ENCODE results near the gene RPL36. TPM values are rescaled to one million over a fixed set of nuclear protein-coding genes. Genes with fewer than 3 reads are reported as not detected.
A peak's percentile ranks its signal among the peaks of the same experiment; 100 is the strongest.

RPL36 gene
- total and polyA plus RNA-seq, 4 donors, result 47.2 to 556 (median 321) TPM

DNA sequence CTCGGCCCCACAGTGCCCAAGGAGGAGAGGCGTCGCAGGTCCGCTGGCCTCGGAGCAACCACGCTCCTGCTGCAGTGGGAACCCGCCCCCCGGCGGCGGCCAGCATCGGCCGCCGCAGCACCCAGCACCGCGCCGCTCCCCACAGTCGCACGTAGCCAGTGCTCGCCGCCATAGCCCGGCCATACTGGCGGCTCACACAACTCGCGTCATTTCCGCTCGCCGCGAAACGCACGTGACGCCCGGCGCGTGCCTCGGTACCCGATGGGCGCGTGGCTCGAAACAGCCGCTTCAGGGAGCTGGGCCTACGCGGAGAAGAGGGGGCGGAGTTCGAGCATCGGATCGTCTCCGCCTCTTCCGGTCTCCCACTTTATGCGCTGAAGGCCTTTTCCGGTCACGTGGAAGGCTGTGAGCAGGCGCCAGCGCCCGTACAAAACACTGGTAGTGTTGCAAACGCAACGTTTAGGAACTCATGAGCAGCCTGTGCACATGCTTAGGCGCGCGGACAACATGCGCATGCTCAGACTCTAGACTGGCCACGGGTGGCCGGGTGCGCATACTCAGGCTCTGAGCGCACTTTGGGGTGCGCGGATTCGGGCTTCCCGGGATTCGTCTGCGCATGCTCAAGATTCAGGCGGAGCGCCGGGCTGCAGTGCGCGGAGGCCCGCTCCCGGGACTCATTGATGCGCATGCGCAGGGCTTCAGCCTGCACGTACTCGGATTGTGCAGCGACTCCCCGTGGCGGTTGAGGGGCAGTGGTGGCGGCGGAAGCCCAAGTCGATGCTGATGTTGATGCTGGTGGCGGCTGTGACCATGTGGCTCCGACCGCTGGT lies 30.1 kb downstream of the RPL36 start, which contains the start of the genes CATSPERD and LONP1:
TSS of gene CATSPERD (plus strand) at position 677 of the 830 bp plus-strand sequence. CDS start at position 778, 101 bp downstream.
TSS of gene LONP1 (minus strand) at position 186 of the 830 bp plus-strand sequence. CDS start at position 172, 14 bp downstream.
- Histone ChIP-seq H3K27me3 (ENCODE audit: control insufficient read depth in 4 of 4, insufficient read depth in 4 of 4, low read length in 3 of 4) (no peaks in the 10 kb centered on the region), H3K4me3 (ENCODE audit: low read depth in 1 of 3, low read length in 3 of 3) (peak within 1 kb of the TSS; percentile 81 to 98 (median 96)), H3K9me3 (ENCODE audit: control insufficient read depth in 4 of 4, low read length in 3 of 4) (no peaks in the 10 kb centered on the region), H3K36me3 (ENCODE audit: control insufficient read depth in 4 of 4, insufficient read depth in 3 of 4, low read depth in 1 of 4, low read length in 3 of 4) (peaks cover 0 to 4% (median 0%) of the 10 kb centered on the region in 4 donors), H3K27ac (ENCODE audit: low read depth in 1 of 2, low read length in 2 of 2) (peak within 1 kb of the TSS; percentile 94 to 98), H3K9ac (ENCODE audit: low read depth in 1 of 2, low read length in 2 of 2) (peak within 1 kb of the TSS; percentile 89 to 98), H3K4me1 (ENCODE audit: control insufficient read depth in 4 of 4, insufficient read depth in 4 of 4, low read length in 3 of 4) (peaks cover 3 to 27% (median 24%) of the 10 kb centered on the region in 4 donors)
- TF ChIP-seq HNF4A (conservative IDR thresholded peaks at IDR 0.05) (no peak), HNF4G (IDR thresholded peaks at IDR 0.05) (no peak), RAD21 (IDR thresholded peaks at IDR 0.05) (peak; percentile 64 to 74), SP1 (IDR thresholded peaks at IDR 0.05) (peak; percentile 71), JUND (IDR thresholded peaks at IDR 0.05) (peak in 1 of 2 donors; percentile 19), YY1 (IDR thresholded peaks at IDR 0.05) (peak; percentile 98), GABPA (IDR thresholded peaks at IDR 0.05 in 1 of 2, conservative IDR thresholded peaks at IDR 0.05 in 1 of 2) (peak; percentile 93 to 98), EGR1 (IDR thresholded peaks at IDR 0.05; ENCODE audit: low read depth in 2 of 2) (peak in 1 of 2 donors; percentile 85), FOXA2 (IDR thresholded peaks at IDR 0.05) (no peak), NR2F2 (IDR thresholded peaks at IDR 0.05) (no peak), RXRA (IDR thresholded peaks at IDR 0.05) (peak; percentile 1 to 18), TAF1 (conservative IDR thresholded peaks at IDR 0.05) (no peak), FOXA1 (IDR thresholded peaks at IDR 0.05) (no peak)
- TF ChIP-seq, protein P1, sequence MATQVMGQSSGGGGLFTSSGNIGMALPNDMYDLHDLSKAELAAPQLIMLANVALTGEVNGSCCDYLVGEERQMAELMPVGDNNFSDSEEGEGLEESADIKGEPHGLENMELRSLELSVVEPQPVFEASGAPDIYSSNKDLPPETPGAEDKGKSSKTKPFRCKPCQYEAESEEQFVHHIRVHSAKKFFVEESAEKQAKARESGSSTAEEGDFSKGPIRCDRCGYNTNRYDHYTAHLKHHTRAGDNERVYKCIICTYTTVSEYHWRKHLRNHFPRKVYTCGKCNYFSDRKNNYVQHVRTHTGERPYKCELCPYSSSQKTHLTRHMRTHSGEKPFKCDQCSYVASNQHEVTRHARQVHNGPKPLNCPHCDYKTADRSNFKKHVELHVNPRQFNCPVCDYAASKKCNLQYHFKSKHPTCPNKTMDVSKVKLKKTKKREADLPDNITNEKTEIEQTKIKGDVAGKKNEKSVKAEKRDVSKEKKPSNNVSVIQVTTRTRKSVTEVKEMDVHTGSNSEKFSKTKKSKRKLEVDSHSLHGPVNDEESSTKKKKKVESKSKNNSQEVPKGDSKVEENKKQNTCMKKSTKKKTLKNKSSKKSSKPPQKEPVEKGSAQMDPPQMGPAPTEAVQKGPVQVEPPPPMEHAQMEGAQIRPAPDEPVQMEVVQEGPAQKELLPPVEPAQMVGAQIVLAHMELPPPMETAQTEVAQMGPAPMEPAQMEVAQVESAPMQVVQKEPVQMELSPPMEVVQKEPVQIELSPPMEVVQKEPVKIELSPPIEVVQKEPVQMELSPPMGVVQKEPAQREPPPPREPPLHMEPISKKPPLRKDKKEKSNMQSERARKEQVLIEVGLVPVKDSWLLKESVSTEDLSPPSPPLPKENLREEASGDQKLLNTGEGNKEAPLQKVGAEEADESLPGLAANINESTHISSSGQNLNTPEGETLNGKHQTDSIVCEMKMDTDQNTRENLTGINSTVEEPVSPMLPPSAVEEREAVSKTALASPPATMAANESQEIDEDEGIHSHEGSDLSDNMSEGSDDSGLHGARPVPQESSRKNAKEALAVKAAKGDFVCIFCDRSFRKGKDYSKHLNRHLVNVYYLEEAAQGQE (IDR thresholded peaks at IDR 0.05), result peak; percentile 59
- TF ChIP-seq, protein P2, sequence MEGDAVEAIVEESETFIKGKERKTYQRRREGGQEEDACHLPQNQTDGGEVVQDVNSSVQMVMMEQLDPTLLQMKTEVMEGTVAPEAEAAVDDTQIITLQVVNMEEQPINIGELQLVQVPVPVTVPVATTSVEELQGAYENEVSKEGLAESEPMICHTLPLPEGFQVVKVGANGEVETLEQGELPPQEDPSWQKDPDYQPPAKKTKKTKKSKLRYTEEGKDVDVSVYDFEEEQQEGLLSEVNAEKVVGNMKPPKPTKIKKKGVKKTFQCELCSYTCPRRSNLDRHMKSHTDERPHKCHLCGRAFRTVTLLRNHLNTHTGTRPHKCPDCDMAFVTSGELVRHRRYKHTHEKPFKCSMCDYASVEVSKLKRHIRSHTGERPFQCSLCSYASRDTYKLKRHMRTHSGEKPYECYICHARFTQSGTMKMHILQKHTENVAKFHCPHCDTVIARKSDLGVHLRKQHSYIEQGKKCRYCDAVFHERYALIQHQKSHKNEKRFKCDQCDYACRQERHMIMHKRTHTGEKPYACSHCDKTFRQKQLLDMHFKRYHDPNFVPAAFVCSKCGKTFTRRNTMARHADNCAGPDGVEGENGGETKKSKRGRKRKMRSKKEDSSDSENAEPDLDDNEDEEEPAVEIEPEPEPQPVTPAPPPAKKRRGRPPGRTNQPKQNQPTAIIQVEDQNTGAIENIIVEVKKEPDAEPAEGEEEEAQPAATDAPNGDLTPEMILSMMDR (IDR thresholded peaks at IDR 0.05; ENCODE audit: low read depth, low read length, missing input control), result peak; percentile 93
- TF ChIP-seq, protein P3, sequence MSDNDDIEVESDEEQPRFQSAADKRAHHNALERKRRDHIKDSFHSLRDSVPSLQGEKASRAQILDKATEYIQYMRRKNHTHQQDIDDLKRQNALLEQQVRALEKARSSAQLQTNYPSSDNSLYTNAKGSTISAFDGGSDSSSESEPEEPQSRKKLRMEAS (IDR thresholded peaks at IDR 0.05), result peak; percentile 95
- TF ChIP-seq, protein P4, sequence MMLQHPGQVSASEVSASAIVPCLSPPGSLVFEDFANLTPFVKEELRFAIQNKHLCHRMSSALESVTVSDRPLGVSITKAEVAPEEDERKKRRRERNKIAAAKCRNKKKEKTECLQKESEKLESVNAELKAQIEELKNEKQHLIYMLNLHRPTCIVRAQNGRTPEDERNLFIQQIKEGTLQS (IDR thresholded peaks at IDR 0.05), result no peak
- TF ChIP-seq, protein P5, sequence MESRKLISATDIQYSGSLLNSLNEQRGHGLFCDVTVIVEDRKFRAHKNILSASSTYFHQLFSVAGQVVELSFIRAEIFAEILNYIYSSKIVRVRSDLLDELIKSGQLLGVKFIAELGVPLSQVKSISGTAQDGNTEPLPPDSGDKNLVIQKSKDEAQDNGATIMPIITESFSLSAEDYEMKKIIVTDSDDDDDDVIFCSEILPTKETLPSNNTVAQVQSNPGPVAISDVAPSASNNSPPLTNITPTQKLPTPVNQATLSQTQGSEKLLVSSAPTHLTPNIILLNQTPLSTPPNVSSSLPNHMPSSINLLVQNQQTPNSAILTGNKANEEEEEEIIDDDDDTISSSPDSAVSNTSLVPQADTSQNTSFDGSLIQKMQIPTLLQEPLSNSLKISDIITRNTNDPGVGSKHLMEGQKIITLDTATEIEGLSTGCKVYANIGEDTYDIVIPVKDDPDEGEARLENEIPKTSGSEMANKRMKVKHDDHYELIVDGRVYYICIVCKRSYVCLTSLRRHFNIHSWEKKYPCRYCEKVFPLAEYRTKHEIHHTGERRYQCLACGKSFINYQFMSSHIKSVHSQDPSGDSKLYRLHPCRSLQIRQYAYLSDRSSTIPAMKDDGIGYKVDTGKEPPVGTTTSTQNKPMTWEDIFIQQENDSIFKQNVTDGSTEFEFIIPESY (IDR thresholded peaks at IDR 0.05), result peak; percentile 73
- peak; percentile 95 for DNase-seq (ENCODE audit: low spot score)
- under 1% methylated on average over 90 of the region's 90 CpGs for WGBS
